ENCODE results near the gene NLRC3. TPM values are rescaled to one million over a fixed set of nuclear protein-coding genes. Genes with fewer than 3 reads are reported as not detected.

The NLRC3 gene
- total and polyA plus RNA-seq, 4 donors = 0.35 to 2.2 (median 1.0) TPM

DNA sequence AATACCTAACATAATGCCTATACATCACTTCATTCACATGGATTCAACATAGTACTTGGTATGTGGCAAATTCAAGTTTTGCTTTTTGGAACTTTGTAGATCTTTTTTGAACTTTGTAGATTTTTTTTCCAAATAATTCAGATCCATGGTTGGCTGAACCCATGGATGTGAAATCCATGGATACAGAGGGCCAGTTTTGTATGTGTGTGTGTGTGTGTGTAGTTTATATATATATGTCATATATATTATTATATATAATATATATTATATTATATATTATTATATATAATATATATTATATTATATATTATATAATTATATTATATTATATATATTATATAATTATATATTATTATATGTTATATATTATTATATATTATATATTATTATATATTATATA is 48.0 kb downstream of the NLRC3 start:
- no peak overlapping the region for H3K9ac ChIP-seq (ENCODE audit: low read depth in 1 of 2, low read length in 2 of 2)
- H3K27me3 ChIP-seq (ENCODE audit: control insufficient read depth in 4 of 4, insufficient read depth in 4 of 4, low read length in 3 of 4) = no peaks in the 10 kb centered on the region
- no peak overlapping the region for H3K4me3 ChIP-seq (ENCODE audit: low read depth in 1 of 3, low read length in 3 of 3)
- H3K27ac ChIP-seq (ENCODE audit: low read depth in 1 of 2, low read length in 2 of 2) = no peak overlapping the region
- TF ChIP-seq, protein P1, sequence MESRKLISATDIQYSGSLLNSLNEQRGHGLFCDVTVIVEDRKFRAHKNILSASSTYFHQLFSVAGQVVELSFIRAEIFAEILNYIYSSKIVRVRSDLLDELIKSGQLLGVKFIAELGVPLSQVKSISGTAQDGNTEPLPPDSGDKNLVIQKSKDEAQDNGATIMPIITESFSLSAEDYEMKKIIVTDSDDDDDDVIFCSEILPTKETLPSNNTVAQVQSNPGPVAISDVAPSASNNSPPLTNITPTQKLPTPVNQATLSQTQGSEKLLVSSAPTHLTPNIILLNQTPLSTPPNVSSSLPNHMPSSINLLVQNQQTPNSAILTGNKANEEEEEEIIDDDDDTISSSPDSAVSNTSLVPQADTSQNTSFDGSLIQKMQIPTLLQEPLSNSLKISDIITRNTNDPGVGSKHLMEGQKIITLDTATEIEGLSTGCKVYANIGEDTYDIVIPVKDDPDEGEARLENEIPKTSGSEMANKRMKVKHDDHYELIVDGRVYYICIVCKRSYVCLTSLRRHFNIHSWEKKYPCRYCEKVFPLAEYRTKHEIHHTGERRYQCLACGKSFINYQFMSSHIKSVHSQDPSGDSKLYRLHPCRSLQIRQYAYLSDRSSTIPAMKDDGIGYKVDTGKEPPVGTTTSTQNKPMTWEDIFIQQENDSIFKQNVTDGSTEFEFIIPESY (IDR thresholded peaks at IDR 0.05) = no peak
- TF ChIP-seq, protein P2, sequence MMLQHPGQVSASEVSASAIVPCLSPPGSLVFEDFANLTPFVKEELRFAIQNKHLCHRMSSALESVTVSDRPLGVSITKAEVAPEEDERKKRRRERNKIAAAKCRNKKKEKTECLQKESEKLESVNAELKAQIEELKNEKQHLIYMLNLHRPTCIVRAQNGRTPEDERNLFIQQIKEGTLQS (IDR thresholded peaks at IDR 0.05) = no peak
- TF ChIP-seq RAD21 (IDR thresholded peaks at IDR 0.05) = no peak
- TF ChIP-seq NR2F2 (IDR thresholded peaks at IDR 0.05) = no peak
- TF ChIP-seq, protein P3, sequence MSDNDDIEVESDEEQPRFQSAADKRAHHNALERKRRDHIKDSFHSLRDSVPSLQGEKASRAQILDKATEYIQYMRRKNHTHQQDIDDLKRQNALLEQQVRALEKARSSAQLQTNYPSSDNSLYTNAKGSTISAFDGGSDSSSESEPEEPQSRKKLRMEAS (IDR thresholded peaks at IDR 0.05) = no peak
- TF ChIP-seq, protein P4, sequence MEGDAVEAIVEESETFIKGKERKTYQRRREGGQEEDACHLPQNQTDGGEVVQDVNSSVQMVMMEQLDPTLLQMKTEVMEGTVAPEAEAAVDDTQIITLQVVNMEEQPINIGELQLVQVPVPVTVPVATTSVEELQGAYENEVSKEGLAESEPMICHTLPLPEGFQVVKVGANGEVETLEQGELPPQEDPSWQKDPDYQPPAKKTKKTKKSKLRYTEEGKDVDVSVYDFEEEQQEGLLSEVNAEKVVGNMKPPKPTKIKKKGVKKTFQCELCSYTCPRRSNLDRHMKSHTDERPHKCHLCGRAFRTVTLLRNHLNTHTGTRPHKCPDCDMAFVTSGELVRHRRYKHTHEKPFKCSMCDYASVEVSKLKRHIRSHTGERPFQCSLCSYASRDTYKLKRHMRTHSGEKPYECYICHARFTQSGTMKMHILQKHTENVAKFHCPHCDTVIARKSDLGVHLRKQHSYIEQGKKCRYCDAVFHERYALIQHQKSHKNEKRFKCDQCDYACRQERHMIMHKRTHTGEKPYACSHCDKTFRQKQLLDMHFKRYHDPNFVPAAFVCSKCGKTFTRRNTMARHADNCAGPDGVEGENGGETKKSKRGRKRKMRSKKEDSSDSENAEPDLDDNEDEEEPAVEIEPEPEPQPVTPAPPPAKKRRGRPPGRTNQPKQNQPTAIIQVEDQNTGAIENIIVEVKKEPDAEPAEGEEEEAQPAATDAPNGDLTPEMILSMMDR (IDR thresholded peaks at IDR 0.05; ENCODE audit: low read depth, low read length, missing input control) = no peak
- no peak for TF ChIP-seq SP1 (IDR thresholded peaks at IDR 0.05)
- TF ChIP-seq RXRA (IDR thresholded peaks at IDR 0.05) = no peak
- TF ChIP-seq YY1 (IDR thresholded peaks at IDR 0.05) = no peak
- TF ChIP-seq GABPA (IDR thresholded peaks at IDR 0.05 in 1 of 2, conservative IDR thresholded peaks at IDR 0.05 in 1 of 2) = no peak
- TF ChIP-seq TAF1 (conservative IDR thresholded peaks at IDR 0.05) = no peak
- no peak for TF ChIP-seq HNF4A (conservative IDR thresholded peaks at IDR 0.05)
- TF ChIP-seq, protein P5, sequence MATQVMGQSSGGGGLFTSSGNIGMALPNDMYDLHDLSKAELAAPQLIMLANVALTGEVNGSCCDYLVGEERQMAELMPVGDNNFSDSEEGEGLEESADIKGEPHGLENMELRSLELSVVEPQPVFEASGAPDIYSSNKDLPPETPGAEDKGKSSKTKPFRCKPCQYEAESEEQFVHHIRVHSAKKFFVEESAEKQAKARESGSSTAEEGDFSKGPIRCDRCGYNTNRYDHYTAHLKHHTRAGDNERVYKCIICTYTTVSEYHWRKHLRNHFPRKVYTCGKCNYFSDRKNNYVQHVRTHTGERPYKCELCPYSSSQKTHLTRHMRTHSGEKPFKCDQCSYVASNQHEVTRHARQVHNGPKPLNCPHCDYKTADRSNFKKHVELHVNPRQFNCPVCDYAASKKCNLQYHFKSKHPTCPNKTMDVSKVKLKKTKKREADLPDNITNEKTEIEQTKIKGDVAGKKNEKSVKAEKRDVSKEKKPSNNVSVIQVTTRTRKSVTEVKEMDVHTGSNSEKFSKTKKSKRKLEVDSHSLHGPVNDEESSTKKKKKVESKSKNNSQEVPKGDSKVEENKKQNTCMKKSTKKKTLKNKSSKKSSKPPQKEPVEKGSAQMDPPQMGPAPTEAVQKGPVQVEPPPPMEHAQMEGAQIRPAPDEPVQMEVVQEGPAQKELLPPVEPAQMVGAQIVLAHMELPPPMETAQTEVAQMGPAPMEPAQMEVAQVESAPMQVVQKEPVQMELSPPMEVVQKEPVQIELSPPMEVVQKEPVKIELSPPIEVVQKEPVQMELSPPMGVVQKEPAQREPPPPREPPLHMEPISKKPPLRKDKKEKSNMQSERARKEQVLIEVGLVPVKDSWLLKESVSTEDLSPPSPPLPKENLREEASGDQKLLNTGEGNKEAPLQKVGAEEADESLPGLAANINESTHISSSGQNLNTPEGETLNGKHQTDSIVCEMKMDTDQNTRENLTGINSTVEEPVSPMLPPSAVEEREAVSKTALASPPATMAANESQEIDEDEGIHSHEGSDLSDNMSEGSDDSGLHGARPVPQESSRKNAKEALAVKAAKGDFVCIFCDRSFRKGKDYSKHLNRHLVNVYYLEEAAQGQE (IDR thresholded peaks at IDR 0.05) = no peak
- no peak for TF ChIP-seq FOXA1 (IDR thresholded peaks at IDR 0.05)
- TF ChIP-seq EGR1 (IDR thresholded peaks at IDR 0.05; ENCODE audit: low read depth in 2 of 2) = no peak
- no peak for TF ChIP-seq JUND (IDR thresholded peaks at IDR 0.05)
- no peak for TF ChIP-seq FOXA2 (IDR thresholded peaks at IDR 0.05)
- no peak for TF ChIP-seq HNF4G (IDR thresholded peaks at IDR 0.05)
- H3K9me3 ChIP-seq (ENCODE audit: control insufficient read depth in 4 of 4, low read length in 3 of 4) = no peaks in the 10 kb centered on the region
- no peaks in the 10 kb centered on the region for H3K4me1 ChIP-seq (ENCODE audit: control insufficient read depth in 4 of 4, insufficient read depth in 4 of 4, low read length in 3 of 4)
- peaks cover 2 to 31% (median 13%) of the 10 kb centered on the region in 4 donors for H3K36me3 ChIP-seq (ENCODE audit: control insufficient read depth in 4 of 4, insufficient read depth in 3 of 4, low read depth in 1 of 4, low read length in 3 of 4)
- DNase-seq (ENCODE audit: low spot score) = no peak
